Dermis microvascular lymphatic vessel endothelial cell (primary cell): Measurements from ENCODE around the gene TRRAP. TPM values are rescaled to one million over a fixed set of nuclear protein-coding genes. Genes with fewer than 3 reads are reported as not detected.
A peak's percentile ranks its signal among the peaks of the same experiment; 100 is the strongest.

ENCODE experiments used
- DNase-seq, 2 donors: peaks; one replicate each; pipeline versions ENCODE4 v3.0.0 to v3.0.0-alpha.2; 2010; ENCODE audit warnings: low read depth in 2 of 2
- total RNA-seq: library from RNA; depleted of rRNA; stranded (reverse); fragments of >200 nt; gene quantifications from 2 replicates; pipeline ENCODE4 v1.2.1, GENCODE V29; 2014

TRRAP gene
- total RNA-seq, 1 donor from 2014 or later, result 11.9 TPM

DNA sequence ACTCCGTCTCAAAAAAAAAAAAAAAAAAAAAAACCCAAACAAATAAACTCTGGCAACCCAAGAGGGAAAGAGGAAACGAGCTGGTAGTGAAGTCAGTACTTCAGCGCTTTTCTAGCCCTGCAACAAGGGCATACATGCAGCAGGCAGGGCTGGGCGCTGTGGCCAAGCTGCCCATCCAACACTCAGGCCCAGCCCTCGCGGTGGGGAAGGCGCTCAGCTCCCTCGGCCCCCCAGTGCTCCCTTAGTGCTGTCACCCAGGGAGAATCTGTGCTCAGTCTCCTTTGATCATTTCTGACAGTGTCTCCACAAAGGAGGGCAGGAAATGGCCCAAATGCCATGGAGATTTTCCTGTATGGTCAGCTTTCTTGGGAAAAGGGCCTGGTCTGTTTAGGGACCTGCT is 168.4 kb downstream of the TRRAP start:
- DNase-seq, result no peak

DNA sequence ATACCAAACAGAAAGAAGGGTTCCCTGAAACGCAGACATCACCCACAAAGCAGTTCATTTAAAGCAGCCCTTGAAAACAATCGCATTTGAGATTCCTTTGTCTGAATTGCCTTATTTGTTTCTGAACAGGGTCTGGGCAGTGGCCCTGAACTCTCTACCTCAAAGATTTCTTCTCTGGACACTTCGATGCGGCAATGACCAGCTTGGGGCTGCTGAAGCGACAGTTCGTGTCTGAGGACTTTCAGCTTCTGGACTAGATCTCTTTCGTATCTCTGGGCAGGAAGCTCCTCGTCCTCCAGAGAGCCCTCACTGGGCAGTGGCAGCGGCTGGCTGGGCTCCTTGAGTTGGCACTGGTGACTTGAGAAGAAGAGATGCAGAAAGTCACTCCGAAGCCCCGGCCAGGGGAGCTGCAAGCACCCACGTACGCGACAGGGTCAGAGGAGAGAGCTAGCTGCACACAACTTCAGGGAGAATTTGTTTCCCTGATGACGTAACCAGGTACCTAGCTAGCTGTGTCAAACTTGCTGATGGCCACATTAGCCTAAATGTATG is 169.3 kb downstream of the TRRAP start:
- DNase-seq, result no peak

- DNase-seq, result peak in 1 of 2 donors; percentile 40
Measured at GRCh38 chr7:99050971-99051370, 172.6 kb downstream of the TRRAP start.

DNA sequence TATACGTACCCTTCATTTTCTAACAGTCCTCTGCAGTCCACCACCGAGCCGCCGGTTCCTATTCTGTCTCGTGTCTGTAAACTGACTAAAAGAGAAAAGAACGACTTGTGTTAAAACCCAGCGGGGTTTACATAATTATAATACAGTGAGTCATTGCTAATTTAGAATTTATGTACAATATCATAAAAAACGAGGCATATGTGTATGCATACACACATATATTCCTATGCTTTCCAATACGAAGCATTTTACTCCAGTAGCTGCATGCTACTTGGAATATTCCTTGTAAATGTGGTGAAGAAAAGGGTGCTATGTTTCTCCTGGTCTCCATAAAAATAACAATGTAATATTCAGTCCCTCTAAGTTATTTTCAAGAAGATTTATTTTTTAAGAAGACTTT is 176.4 kb downstream of the TRRAP start:
- no peak for DNase-seq

DNA sequence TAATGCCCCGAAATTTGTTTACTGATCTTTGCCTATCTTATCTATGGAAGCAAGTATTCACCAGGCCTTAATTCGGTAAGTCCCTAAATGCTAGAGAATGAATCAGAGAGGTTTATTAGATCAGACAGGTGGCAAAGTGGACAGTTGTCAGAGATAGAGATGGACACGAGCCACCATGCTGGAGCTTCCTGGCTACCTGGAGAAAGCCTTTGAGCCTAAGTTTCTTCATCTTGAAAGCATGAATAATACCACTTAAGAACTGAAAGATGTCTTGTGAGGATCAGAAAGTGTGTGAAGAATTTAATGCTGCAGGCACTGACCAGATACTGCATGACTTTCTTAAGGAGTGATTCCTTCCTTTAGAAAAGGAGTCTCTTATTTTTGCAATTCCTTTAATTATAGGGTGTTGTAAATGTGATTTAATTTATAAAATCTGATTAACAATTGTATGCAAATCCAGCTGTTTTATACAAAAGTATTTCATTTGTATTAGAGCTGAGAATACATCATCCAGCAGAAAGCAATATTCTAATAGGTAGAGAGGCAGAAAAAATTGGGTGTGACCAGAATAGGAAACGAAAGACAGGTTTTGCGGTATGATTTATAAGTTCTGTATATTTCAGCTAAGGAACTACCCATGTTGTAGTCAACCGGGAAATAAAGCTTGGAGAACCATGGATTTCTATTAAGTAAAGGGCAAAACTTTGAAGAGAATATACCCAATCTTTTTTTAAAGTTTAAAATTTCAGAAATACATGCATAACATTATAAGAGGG is 182.9 kb downstream of the TRRAP start:
- no peak for DNase-seq

Other genes with a start within 250 kb of the TRRAP start
- gene TMEM130, start 8.5 kb upstream of the TRRAP start, total RNA-seq, result not detected in 2 replicates